Dermis microvascular lymphatic vessel endothelial cell (primary cell): ENCODE results near the gene RPGRIP1L. TPM values are rescaled to one million over a fixed set of nuclear protein-coding genes. Genes with fewer than 3 reads are reported as not detected.
"Not testable (repeated sequence)": the region's sequence is repeated elsewhere in the genome, so short reads cannot be mapped to it uniquely, and the experiment has no call there.

Experiments used
- DNase-seq, 2 donors: peaks; one replicate each; pipeline versions ENCODE4 v3.0.0 to v3.0.0-alpha.2; 2010; ENCODE audit warnings: low read depth in 2 of 2
- total RNA-seq: library from RNA; depleted of rRNA; stranded (reverse); fragments of >200 nt; gene quantifications from 2 replicates; pipeline ENCODE4 v1.2.1, GENCODE V29; 2014

Gene RPGRIP1L
- total RNA-seq, 1 donor from 2014 or later, result 3.9 TPM

DNA sequence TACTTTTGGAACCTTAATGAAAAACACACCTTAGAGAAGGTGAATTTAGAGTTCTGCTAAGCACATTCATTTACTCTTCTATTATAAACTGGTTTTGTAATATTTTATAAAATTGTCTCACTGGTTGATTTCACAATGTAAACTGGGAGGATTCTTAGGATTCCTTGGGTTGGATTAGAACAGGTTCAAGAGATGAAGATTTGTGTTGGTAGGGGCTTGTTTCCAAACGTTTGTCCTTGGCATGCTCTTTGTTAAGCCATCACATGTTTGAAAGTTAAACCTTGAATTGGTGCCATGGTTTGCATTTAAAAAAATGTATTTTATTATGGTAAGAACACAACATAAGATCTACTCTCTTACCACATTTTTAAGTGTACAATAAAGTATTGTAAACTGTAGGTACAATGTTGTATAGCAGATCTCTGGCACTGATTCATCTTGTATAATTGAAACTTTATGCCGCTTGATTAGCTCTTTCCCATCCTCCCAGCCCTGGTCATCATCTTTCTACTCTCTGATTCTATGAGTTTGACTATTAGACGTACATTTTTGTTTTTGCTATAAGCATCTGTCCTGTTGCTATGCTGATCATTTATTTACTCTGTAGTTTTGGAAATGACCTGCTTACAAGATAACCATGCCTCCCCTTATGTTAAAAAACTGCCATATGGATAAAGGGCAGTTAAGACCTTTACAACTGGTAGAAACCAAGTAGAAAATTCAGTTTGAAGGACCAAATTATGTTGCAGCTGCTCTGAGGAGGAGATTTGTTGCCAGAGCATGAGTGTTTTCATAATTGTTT is 9.9 kb upstream of the RPGRIP1L start:
- no peak for DNase-seq

DNA sequence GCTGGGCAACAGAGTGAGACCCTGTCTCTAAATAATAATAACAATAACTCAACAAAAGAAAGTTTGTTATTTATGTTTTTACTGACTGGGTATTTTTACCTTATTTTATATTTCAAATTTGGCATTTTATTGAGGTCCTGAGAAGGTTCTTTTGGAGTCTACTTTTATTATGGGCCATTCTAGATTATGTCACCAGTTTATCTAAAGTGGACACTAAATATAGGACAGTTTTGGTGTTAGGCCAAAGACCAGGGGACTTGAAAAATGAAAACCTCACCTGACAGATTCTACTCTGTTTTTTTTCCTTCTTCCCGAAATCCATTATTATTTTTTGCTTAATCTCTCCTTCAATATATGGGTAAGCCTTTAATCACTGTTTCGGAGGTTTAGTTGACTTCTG is 8.4 kb upstream of the RPGRIP1L start:
- no peak for DNase-seq

DNA sequence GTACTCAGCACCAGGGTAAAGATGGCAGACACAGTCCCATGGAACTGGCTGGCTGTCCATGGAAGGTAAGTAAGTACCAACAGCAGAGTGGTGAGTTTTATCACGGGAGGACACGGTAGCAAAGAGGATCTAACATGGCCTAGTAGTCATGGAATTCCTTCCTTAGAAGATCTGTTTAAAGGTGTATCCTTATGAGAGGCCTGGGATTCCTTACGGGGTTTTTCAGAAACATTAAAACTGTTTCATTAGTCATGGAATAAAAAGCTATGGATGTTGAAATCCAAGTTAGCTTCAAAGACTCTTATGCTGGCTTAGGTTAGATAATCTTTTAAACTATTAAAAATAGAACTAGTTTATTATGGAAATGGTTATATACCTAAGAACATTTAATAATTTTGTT is 7.7 kb upstream of the RPGRIP1L start:
- no peak for DNase-seq

DNA sequence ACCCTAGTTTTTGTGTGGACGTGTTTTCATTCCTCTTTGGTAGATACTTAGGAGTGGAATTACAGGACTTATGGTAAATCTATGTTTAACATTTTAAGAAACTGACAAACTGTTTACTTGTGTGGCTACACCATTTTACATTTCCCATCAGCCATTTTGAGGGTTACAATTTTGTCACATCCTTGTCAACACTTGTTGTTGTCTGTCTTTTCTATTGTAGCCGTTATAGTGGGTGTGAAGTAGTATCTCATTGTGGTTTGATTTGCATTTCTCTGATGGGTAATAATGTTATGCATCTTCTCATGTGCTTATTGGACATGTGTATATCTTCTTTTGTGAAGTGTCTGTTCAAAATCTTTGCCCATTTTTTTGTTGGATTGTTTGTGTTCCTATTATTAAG is 4.8 kb upstream of the RPGRIP1L start:
- DNase-seq, result no peak

DNA sequence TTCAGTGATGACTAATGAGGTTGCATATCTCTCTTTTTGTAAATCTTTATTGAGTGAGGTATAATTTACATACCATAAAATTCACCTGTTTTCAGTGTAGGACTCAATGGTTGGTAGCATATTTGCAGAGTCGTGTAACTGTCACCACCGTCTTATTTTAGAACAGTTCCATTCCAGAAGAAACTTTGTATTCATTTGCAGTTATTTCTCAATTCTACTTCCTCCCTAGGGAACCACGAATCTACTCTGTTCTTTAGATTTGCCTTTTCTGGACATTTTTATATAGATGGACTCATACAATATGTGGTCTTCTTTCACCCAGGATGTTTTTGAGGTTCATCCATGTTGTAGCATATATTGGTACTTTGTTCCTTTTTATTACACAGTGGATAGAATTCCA is 4.0 kb upstream of the RPGRIP1L start:
- no peak for DNase-seq

DNA sequence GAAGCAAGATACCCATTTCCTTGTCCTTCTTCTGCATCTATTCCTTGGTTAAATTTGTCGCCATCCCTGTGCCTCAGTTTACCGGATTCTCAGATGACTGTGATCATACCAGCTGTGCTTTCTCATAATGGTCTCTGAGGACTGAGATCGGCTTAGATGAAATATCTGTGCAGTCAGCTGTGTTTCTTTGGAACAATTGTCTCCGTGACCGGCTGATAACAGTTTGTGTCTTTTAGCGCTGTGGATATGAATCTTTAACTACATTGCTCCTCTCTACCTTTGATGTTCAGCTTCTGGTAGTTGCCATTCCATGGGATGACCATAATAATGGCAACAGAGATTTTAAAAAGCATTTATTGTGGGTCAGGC is 770 bp upstream of the RPGRIP1L start:
- no peak for DNase-seq

DNA sequence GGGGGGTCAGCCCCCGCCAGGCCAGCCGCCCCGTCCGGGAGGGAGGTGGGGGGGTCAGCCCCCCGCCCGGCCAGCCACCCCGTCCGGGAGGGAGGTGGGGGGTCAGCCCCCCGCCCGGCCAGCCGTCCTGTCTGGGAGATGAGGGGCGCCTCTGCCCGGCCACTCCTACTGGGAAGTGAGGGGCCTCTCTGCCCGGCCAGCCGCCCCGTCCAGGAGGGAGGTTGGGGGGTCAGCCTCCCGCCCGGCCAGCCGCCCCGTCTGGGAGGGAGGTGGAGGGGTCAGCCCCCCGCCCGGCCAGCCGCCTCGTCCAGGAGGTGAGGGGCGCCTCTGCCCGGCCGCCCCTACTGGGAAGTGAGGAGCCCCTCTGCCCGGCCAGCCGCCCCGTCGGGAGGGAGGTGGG is 5.4 kb downstream of the RPGRIP1L start:
- DNase-seq, result not testable (repeated sequence)

DNA sequence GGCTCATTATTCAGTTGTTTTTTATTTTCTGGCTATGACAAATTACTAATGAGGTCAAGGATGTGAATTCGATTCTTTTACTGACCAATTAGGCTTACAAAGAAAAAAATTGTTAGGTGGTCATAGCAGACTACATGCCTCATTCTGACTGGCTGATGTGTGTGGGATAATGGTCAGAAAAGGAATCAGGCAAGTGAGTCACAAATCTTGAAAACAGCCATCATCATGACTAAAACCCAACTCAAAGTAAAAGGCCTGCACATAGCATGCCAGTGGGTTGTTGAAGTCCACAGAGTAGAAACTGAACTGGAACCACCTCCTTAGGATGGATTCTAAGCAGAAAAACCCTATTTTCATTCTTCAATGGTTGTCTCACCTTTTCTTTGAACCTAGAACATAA is 8.6 kb downstream of the RPGRIP1L start:
- no peak for DNase-seq

DNA sequence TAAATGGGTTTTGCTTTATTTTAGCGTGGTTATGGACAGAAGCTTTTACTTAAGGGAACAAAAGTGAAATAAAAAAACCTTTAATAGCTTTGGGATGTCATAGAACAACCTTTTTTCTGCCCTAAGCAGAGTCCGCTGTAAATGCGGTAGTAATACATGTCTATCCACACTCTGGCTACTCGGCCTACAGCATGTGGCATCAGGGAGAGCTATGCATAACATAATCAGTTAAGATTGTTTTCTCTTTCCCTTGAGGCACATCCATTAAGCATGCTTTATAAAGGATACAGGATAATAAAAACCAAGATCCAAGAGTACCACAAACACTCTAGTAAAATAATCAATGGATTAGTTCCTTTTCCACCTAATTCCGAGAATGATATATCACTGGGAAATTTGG is 10.3 kb downstream of the RPGRIP1L start:
- no peak for DNase-seq

DNA sequence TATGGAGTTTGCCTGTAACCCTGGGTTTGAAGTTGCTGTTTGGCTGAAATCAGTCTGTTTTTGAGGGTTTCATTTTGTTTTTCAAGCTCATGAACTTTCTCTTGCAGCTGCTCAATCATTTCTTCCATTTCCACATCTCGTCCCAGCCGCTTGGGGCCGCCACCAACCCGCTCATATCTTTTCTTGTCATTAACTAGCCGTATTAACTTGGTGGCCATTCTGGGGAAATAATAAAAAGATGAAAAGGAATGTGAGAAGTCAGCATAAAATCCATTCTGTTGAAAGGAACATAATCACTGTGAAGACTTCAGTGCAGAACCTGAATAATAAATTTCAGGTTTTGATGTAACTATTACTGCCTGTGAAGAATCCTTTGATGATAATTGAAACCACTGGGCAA is 11.5 kb downstream of the RPGRIP1L start:
- DNase-seq, result no peak

DNA sequence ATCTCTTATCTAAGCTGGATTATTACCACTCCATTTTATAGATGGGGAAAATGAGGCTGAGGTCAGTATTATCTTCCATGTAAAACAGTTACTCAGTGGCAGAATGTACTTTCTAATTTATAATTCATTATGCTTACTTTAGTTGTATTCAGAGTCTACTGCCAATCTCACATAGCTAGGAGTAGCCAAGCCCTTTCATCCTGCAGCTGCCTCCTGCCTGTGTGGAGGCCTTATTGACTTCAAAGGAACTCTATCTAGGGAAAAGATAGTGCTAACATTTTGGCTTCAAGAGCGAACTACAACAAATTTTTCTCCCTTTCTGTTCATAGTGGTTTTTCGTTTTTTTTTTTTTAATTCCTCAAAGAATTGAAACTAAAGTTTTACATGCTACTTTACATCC is 12.9 kb downstream of the RPGRIP1L start:
- DNase-seq, result no peak

DNA sequence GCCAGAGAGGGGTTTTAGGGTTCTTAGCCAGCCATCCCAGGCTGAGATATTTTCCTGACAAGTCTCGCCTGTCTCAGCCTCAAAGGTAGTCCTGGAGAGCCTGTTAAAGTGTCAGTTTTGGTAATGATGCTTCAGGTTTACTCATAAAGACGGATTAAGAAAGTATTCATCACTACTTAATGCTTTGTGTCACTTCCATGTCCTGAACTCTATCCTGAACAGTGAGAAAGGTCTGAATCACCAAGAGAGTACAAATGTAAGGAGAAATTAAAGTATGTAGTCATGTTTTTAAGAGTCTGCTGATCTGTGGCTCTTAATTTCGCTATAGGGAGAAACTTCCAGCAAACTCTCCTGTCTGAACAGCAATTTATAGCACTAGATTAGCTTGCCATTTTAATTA is 14.0 kb downstream of the RPGRIP1L start:
- no peak for DNase-seq

DNA sequence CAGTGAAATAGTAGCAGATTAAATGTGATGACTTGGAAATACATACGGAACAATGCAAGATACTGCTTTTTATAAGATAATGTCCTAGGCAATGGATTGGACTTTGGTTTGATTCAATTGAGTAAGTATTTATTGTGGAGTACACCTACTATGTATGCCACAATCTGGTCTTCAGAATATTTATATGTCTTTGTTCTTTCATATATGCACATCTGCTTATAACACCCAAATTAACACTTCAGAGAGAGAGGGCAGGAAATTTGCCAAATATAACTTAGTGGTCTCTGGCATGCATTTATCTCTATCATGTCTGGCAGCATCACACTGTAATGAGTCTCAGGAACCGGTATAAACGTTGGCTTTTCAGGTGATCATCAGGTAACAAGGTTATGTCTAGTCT is 16.9 kb downstream of the RPGRIP1L start:
- DNase-seq, result no peak

DNA sequence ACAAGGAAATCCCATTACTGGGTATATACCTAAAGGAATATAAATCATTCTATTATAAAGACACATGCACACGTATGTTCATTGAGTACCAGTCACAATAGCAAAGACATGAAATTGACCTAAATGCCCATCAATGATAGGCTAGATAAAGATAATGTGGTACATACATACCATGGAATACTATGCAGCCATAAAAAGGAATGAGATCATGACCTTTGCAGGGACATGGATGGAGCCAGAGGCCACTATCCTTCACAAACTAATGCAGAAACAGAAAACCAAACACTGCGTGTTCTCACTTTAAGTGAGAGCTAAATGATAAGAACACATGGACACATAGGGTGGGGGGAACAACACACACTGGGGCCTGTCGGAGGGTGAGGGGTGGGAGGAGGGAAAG is 18.3 kb downstream of the RPGRIP1L start:
- not testable (repeated sequence) for DNase-seq

DNA sequence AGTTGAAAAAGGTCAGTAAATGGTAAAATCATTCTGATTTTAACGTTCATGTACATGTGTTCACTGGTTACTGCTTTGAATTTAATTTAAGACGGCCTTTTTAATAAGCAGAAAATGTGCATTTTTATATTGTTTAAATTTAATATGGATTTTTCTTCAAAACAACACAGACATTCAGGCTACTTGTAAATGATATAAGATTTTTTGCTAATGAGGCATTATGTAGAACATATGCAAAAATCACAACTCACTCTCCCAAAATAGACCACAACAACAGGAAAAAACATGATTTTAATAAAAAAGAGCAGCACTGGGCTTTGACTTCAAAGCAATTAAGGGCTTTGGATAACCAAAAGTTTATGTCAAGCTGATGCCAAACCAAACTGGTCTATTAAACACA is 22.3 kb downstream of the RPGRIP1L start:
- DNase-seq, result no peak

DNA sequence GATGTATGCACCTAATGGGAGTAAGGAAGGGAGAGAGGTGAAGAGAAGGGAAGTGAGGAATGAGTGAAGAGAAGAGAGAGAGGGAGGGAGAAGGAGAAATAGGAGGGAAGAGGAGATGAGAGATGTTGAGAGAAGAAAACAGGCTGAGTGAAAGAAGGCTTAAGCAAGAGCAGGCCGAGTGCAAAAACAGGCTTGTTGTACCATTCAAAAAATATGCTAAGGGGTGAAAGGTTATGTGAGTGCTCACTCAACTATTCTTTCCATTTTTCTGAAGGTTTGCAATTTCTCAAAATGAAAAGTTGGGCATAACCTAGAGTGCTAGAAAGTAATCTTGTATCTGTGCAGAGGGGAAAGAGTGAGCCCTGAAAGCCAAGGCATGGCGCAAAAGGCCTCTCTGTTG is 22.9 kb downstream of the RPGRIP1L start:
- DNase-seq, result no peak

DNA sequence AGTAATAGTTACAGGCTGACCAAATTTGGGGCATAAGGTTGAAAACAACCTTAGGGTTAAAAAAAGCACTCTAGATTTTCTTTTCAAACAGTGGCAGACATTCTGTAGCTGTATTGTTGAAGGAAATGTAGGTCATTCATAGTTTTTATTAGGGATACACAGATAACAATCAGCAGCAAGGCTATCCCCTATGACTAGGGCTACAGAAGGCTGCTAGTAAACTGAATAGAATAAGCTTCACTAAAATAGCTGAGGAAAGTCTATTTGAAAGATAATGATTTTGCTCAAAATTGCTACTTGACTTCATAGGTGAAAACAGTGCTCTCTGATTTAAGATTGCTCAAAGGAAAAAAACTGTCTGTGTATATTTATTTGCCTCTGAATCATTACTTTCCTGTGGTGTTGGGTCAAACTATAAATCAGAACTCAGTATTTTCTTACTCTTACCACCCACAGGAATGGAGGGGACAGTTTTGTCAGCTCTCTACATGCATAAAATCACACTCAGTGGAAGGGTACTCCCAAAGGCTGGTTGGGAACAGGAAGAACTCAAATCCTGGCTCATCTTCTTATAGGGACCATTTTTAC is 24.8 kb downstream of the RPGRIP1L start:
- DNase-seq, result no peak

DNA sequence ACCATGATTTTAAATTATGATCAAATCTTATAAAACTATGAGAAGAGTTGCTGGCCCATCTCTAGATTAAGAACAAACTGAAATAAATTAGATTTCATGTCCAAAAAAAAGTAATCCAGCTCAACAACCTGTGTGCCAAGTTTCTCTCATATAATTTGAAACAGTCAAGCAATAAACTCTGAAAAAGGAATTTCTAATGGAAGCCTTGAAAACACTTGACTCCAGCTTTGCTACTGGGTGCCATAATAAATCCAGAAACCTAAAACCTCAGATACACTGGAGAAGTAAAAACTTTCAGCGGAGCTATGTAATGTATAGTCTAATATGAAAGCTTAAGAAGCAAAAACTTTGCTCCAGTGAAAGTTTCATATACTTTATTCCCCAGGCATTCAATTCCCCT is 25.5 kb downstream of the RPGRIP1L start:
- no peak for DNase-seq

DNA sequence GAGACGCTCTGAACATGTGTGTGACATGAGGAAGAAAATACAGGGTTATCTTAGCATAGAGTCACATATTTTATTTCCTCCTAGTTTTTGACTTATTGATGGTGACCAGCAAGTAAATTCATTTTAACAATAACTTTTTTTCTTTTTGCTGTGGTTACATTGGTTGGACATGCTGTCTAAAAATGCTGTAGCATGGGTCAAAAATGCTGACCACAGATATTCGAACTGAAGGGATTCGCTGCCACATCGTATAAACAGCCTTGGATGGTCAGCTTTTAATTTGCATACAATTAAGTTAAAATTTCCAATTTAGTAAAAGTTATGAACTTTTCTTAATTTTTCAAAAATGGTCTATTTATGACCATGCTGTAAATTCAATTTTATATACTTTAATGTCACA is 30.5 kb downstream of the RPGRIP1L start:
- no peak for DNase-seq

DNA sequence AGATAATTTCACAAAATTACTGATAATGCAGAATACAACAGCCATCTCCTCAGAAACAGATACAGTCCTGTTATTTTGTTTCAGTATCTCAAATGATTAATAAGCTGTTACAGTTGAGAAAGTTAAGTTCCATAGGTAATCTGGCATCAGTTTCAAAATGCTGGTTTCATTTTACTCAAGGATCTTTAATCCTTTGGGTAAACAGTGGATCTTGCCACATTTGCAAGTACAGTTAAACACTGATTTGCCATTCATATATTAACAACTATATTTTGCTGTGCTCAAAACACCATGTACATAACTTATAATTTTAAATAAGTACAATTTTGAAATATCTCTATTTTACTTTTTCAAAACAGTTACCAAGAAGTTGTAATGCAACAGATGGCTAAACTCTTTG is 31.2 kb downstream of the RPGRIP1L start:
- DNase-seq, result no peak

DNA sequence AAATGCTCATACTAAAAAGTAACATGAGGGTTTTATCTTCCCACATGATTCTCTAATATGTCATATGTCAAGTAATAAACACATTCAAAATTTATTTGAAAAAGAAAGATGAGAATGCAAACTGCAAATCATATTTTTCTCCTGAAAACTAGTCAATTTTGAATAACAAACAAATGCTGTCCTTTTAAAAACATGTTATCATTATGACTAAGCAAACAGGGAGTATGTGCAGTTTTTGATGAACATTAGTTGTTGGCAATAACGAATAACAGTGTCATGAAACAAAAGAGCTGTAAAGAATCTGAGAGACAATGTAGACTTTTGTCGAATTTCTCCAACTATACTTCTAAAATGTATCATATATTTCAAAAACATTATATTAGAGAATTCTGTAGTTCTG is 34.8 kb downstream of the RPGRIP1L start:
- no peak for DNase-seq

DNA sequence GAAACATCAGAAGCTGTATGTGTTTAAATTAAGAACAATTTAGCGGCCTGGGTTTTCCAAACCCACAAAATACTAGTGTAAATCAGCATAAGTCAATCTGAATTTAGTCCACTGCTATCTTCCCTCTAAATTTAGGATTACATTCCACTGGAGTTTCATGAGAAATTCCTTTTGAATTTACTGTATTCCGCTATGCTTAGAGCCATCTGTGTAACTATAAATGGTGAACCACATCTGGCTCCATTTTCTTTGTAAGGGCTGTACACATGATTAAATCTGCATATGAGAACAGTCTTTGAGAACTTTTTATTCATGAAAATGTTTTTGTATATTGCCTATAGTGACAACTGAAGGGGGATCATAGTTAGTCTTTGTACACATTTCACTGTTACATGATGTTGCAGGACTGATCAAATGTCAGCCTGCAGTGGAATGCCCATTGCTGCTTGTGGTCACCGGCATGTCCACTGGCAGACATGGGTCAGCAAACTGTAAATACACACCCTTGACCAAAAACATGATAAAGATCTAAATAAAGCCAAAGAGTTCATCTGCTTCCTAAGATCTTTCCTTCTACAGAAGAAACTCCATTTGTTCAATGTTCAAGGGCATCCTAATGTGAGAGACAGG is 36.8 kb downstream of the RPGRIP1L start:
- no peak for DNase-seq

DNA sequence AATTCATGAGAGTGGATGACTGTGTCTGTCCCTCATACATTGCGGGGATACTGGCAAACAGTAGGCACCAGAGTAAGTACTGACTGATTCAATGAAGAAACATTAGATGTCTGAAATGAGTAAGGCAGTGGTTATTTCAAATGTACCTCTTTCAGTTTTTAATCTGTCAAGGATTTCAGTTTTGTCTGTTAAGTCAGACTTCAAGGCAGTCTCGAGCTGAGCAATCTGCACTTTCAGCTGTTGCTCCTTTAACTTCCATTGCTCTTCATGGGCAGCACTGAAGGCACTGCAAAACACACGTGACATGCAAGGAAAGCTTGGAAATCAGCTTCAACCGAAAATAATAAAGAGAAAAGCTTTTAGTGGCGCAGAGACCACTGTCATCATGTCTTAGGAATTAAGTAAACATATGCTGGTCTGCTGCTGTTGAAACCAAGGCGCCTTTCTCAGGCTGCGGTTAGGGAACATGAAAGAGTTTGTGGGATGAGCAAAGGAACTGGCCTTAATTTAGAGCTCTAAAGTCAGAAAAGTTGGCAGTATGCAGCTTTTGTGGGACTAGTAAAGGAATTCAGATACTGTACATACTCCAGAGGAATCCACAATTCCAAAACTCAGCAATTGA is 38.8 kb downstream of the RPGRIP1L start:
- no peak for DNase-seq
